AG20443 (cell line): Measurements from ENCODE around the gene IKBKG.
"Not testable (repeated sequence)": the region's sequence is repeated elsewhere in the genome, so short reads cannot be mapped to it uniquely, and the experiment has no call there.

Experiments used
- DNase-seq: peaks from one replicate; pipeline ENCODE4 v3.0.0; 2012; ENCODE audit warnings: low spot score, mixed read lengths

IKBKG gene

DNA sequence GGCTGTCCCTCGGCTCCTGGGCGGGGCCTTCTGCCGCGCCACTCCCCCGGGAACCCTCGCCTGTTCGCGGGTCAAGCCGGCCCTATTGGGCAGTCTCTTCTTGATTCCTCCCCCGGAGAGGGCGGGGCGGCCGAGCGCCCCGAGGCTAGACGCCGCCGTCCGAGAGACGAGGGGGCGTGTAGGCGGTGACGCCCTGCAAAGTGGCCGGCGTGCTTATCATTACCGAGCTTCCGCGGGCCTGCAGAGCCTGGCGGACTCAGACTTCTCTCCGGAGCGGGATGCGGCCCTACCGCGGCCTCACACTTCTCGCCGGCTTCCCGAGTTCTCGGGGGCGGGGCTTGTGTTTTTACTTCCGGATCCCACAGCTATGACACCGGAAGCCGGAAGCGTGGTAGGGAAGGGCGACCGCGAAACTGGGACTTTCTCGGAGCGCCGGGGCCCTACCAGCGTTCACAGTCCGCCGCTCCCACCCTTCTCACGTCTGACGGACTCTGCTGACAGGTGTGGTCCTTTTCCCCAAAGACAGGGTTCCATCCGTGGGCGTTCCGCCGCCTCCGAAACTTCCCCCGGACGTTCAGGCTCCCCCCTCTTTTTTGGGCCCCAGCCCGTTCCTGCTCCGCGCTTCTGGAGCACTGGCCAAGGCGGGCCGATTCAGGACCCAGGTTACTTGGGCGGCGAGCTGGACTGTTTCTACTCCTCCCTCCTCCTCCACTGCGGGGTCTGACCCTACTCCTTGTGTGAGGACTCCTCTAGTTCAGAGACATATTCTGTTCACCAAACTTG, at the start of gene IKBKG:
Gene IKBKG, plus strand, starts transcription at position 376 of the 783 bp plus-strand sequence. CDS start 4,383 bp downstream, outside the sequence.
- peak; percentile 91 for DNase-seq

DNA sequence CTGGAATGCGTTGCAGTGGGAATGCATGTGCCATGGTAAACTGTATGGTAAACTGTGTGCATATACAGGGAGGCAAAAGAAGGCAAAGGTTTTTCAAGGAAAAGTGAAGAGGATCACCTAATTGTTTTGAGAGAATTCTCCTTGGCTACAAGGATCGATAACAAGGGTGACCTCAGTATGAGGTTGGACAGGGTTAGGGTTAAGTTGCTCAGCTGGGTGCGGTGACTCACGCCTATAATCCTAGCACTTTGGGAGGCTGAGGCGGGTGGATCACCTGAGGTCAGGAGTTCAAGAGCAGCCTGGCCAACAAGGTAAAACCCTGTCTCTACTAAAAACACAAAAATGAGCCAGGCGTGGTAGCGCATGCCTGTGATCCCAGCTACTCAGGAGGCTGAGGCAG, 46.0 kb upstream of the IKBKG start:
- DNase-seq: not testable (repeated sequence)

DNA sequence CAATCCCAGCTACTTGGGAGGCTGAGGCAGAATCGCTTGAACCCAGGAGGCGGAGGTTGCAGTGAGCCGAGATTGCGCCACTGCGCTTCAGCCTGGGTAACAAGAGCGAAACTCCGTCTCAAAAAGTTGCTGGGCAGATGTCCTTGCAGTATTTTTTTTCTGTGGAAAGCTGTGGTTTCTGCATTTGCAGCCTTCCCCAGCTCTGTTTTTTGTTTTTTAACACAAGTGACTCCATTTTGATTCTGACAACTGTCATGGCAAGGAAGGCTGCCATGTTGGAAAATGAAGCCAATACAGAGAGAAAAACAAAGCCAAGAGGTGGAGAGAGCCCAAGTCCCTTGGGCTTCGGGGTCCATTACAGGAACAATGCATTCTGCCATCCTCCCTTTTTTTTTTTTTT, 45.3 kb upstream of the IKBKG start:
- no peak for DNase-seq

GRCh38 chrX:154502989-154503388, 44.4 kb upstream of the IKBKG start:
- DNase-seq: no peak

DNA sequence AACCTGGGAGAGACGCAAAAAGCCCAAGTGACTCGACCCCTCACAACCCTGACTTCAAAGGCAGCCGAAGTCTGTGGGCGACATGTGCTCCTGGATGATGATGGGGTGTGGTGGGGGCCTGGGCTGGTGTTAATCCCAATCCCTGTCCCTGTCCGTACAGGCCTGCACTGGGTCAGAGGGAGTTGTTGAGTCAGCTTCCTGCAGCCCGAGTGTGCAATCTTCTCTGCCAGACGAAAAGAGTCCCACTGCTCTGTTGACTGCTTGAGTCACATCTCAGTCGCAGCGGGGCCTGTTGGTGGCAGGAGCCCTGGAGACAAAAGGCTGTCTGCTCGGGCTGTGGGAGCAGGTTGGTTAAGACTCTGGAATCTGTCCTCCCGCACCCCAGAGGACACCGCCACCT, 41.7 kb upstream of the IKBKG start:
- peak; percentile 48 for DNase-seq

DNA sequence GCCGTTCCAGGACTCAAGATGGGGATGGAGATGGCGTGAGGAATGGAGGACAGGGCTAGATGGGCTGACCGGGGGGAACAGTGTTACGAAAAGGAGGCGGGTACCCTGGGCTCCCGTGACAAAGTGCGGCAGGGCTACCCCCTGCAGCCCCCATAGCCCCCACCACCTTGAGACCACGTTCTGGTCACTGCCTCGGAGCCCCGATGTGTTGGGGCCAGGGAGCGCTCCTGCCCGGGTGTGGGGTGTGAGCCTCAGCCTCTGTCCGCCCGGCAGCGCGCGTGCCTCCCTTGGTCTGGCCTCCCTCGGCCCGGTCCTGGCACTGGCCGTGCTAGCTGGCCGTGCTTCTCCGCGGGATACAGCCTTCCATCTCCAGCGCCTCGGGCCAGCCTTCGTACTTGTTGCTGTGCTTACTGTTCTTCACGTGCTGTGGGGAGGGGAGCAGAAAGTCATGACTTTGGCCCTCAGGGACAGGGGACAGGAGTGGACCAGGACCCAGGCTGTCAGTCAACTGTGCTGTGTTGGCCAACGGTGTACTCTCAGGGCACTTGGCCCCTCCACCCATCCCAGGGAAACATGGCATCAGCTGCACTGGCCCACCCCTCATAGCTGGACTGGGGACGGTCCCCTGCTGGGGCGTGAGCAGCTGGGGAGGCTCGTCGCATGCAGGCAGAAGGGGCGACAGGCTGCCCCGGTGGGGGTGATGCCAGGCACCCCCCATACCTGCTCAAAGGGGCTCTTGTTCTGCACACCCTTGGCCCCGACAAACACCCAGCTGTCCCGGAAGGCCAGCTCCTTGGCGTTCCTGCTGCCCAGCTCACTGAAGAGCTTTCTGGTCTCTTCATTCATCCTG, 40.7 kb upstream of the IKBKG start:
- no peak for DNase-seq

DNA sequence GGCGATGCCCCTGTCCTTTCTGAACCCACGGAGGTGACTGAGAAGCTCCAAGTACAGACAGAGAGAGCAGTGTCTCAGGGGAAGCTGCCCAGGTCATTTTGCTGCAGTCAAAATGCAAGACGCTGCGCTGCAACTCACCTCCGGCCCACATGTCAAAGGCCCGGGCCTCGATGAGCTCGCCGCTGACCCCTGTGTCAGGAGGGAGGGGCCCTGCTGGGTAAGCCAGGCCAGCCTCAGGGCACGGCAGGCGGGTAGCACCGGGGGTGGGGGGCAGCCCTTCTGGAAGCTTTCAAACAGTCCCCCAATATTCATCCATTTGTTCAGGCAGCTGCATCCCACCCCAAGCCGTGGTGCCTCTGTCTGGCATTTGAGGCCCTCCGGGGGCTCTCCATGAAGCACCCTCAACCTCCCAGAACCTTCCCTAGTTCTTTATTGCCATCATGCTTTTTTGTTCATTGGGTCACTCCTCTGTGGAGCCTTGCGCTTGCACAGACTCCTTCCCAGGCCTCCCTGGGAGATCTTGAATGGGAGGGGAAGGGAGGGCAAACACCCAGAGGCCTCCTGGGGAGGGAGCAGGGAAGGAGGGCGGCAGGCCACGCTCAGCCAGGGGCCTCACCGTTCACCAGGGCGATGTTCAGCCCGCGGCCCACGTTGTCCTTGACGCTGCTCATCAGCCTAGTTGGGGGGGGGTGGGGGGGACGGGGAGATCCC, 39.6 kb upstream of the IKBKG start:
- DNase-seq: no peak

DNA sequence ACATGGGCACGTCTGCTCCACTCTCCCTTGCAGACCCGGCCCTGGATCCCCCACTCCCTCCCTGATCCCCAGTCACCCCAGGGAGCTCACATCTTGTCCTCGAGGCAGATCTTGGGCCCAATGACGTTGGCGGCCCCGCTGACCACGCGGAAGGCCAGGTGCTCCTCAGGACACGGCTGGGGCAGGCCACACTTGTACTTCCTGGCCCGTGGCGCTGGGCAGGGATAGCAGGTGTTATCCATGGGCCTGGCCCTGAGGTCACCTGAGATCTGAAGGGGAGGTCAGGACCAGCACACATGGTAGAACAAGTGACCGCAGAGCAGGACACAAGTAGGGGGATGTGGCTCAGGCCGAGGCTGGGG, 39.1 kb upstream of the IKBKG start:
- no peak for DNase-seq

DNA sequence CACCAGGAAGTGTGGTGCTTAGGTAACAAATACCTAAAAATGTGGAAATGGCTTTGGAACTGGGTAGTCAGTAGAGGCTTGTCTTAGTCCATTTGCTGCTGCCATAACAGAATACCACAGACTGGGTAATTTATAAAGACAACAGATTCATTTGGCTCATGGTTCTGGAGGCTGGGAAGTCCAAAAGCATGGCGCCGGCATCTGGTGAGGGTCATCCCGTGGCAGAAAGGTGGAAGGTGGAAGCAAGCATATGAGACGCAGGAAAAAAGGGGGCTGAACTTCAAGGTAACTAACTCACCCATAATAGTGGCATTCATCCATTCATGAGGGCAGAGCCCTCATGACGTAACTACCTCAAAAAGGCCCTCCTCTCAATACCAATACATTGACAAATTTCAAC, 38.0 kb upstream of the IKBKG start:
- DNase-seq: no peak

- DNase-seq: no peak
Measured at GRCh38 chrX:154511761-154512160, 35.7 kb upstream of the IKBKG start.

GRCh38 chrX:154512879-154513553, 34.4 kb upstream of the IKBKG start:
- no peak for DNase-seq

DNA sequence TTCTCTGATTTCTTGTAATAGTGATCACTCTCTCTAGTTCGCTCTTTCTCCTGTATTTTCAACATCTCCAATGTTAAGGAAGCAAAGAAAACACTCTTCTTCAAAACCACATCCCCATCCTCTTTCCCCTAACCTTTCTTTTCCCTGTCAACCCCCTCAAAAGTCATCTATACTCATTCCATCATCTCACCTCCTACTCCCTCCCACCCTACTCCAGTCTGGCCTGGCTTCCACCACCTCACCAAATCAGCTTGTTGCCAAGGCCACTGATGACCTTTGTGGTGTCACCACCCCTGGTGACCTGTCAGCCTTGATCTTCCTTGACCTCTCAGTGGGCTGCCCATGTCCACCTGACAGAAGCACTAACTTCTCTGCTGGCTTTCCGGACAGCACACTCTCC, 33.7 kb upstream of the IKBKG start:
- DNase-seq: no peak

- DNase-seq: no peak
Measured at GRCh38 chrX:154515090-154515965, 32.1 kb upstream of the IKBKG start.

DNA sequence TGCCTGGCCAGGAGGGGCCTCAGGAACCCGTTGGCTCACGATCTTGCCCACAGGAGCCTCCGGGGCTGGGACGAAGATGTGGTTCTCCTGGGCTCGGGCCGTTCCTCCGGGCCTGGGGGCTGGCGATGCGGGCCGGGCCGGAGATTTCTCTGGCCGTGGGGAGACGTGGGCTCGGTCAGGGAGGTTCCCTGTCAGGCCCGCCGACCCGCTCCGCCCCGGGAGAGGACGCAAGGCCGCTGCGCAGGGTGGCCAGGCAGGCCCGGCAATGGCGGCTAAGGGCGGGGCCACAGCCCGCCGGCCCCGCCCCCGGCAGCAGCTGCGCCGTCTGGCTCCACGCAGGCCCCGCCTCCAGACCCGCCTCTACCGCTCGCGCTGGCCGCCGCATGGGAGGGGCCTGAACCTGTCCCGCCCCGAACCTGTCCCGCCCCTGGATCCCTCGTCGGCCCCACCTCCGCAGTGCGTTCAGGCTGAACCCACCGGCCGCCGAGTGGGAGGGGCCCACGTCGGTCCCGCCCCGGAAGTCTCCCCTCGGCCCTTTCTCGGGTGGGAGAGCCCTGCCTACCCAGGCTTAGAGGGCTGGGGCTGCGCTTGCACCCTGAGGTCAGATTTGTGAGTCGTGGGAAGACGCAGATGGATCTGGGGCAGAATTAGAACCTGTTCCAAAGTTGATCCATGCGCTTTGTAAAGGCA, 31.3 kb upstream of the IKBKG start, which contains the start of gene FAM3A:
Gene FAM3A, minus strand, starts transcription at position 267 of the 690 bp plus-strand sequence. CDS start 460 bp downstream, outside the sequence.
- DNase-seq: peak; percentile 89

- DNase-seq: no peak
Measured at GRCh38 chrX:154516656-154517100, 30.7 kb upstream of the IKBKG start.

DNA sequence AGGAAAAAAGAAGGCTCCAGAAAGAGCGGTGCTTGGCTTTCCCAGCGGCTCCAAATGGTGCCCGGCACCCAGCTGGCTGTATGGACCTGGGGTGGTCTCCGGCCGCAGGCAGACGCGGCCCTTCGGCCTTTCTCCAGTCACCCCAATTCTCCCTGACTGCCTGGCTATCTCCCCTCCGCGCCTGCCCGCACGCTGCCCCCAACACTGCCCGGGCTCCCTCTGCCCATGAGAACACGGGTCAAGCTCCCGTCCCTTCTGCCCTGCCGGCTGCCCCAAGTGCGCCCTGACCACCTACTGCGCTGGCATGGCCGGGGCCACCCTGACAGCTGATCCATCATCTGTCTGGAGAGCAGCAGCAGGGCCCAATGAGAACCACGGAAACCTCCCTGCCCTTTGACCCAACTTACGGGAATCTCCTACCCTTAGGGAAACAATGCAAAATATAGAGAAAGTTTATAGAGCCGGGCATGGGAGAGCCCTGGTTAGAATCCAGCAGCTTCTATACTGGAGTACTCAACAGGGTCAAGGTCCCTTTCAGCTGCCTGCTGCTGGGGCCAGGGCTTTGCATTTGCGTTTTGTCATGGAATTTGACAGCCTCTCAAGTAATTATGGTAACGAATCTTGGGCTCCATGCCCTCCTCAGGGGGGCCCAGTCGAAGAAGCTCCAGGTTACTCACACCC, 30.2 kb upstream of the IKBKG start:
- DNase-seq: no peak

- no peak for DNase-seq
Measured at GRCh38 chrX:154519389-154519788, 28.0 kb upstream of the IKBKG start.

DNA sequence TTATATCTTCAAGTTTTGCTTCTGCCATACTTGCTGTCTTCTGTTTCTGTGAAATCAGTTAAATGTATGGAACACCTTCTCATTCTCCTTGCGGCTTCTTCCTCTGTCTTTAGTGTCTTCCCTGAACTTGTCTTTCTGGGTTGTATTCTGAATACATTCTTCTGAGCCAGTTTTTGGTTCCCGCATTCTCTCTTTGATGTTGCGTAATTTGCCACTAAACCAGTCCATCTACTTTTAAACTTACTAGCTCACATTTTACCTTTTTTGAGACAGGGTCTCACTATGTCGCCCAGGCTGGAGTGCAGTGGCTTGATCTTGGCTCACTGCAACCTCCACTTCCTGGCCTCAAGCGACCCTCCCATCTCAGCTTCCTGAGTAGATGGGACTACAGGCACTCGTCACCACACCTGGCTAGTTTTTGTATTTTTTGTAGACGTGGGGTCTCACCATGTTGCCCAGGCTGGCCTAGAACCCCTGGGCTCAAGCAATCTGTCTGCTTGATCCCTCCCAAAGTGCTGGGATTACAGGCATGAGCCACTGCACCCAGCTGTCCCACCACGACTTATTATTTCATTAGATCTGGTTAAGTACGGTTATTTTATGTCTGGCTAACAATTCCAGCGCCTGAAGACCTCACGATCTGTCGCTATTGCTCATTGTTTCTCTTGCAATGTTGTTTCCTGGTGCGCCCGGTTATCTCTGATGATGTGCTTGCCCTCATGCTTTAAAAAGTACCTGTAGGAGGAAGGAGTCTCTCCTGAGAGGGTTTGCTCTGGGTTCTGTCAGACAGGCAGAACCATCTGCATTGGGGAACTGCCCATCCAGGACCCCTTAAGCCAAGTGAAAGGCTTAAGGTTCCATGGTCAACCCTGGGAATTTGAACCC, 21.6 kb upstream of the IKBKG start:
- DNase-seq: no peak
